ENCODE results near the gene KCNK4. TPM values are rescaled to one million over a fixed set of nuclear protein-coding genes. Genes with fewer than 3 reads are reported as not detected.

Gene KCNK4
- total and polyA plus RNA-seq, 7 donors: 0.71 TPM; not detected in 6

- intact Hi-C loops (cut with DNase I): no loop called here
- DNase-seq: no peak
- peaks cover 7 to 52% (median 38%) of the 10 kb centered on the region in 4 donors for H3K36me3 ChIP-seq
- no peak overlapping the region for H3K27ac ChIP-seq
- 92 to 93% methylated on average over 15 of the region's 15 CpGs for WGBS, 2 donors
- no peaks in the 10 kb centered on the region for H3K9me3 ChIP-seq
- no peaks in the 10 kb centered on the region for H3K27me3 ChIP-seq
- H3K4me3 ChIP-seq: no peak overlapping the region
- TF ChIP-seq POLR2A (IDR thresholded peaks at IDR 0.05) (no peak), EP300 (IDR thresholded peaks at IDR 0.05) (no peak), POLR2AphosphoS5 (IDR thresholded peaks at IDR 0.05) (no peak), CTCF (IDR thresholded peaks at IDR 0.05) (no peak)
- H3K4me1 ChIP-seq: peaks cover 0 to 23% (median 18%) of the 10 kb centered on the region in 4 donors
These were observed 34.8 kb upstream of the KCNK4 start for GRCh38 chr11:64256300-64256699.

GRCh38 chr11:64258356-64258755 lies 32.7 kb upstream of the KCNK4 start:
- DNase-seq: no peak
- TF ChIP-seq POLR2AphosphoS5 (IDR thresholded peaks at IDR 0.05) (no peak), CTCF (IDR thresholded peaks at IDR 0.05) (no peak), POLR2A (IDR thresholded peaks at IDR 0.05) (no peak), EP300 (IDR thresholded peaks at IDR 0.05) (no peak)
- H3K4me1 ChIP-seq: peaks cover 0 to 5% (median 1%) of the 10 kb centered on the region in 4 donors
- H3K4me3 ChIP-seq: no peak overlapping the region
- H3K9me3 ChIP-seq: no peaks in the 10 kb centered on the region
- intact Hi-C loops (cut with DNase I): no loop called here
- WGBS, 2 donors: 91 to 94% methylated on average over 24 of the region's 24 CpGs
- H3K27ac ChIP-seq: no peak overlapping the region
- H3K36me3 ChIP-seq: peaks cover 7 to 72% (median 51%) of the 10 kb centered on the region in 4 donors
- no peaks in the 10 kb centered on the region for H3K27me3 ChIP-seq

GRCh38 chr11:64258946-64259532 lies 32.1 kb upstream of the KCNK4 start:
- H3K36me3 ChIP-seq: peaks cover 7 to 79% (median 51%) of the 10 kb centered on the region in 4 donors

GRCh38 chr11:64259533-64260067 lies 31.5 kb upstream of the KCNK4 start:
- intact Hi-C loops (cut with DNase I): no loop called here
- Histone ChIP-seq H3K27me3 (no peaks in the 10 kb centered on the region), H3K27ac (no peak overlapping the region), H3K4me1 (no peaks in the 10 kb centered on the region), H3K36me3 (peaks cover 7 to 79% (median 50%) of the 10 kb centered on the region in 4 donors), H3K9me3 (no peaks in the 10 kb centered on the region), H3K4me3 (no peak overlapping the region)
- 76 to 77% methylated on average over 4 of the region's 4 CpGs for WGBS, 2 donors
- DNase-seq: no peak
- no peak for TF ChIP-seq EP300 (IDR thresholded peaks at IDR 0.05)
- no peak for TF ChIP-seq POLR2AphosphoS5 (IDR thresholded peaks at IDR 0.05)
- no peak for TF ChIP-seq POLR2A (IDR thresholded peaks at IDR 0.05)
- TF ChIP-seq CTCF (IDR thresholded peaks at IDR 0.05): no peak

More at GRCh38 chr11:64258946-64259532, 32.1 kb upstream of the KCNK4 start:
- Histone ChIP-seq H3K4me1 (no peaks in the 10 kb centered on the region), H3K9me3 (no peaks in the 10 kb centered on the region), H3K27ac (no peak overlapping the region), H3K4me3 (no peak overlapping the region), H3K27me3 (no peaks in the 10 kb centered on the region)
- WGBS, 2 donors: 92 to 94% methylated on average over 32 of the region's 32 CpGs
- no peak for DNase-seq
- intact Hi-C loops (cut with DNase I): no loop called here
- no peak for TF ChIP-seq POLR2A (IDR thresholded peaks at IDR 0.05)
- TF ChIP-seq POLR2AphosphoS5 (IDR thresholded peaks at IDR 0.05): no peak
- no peak for TF ChIP-seq CTCF (IDR thresholded peaks at IDR 0.05)
- TF ChIP-seq EP300 (IDR thresholded peaks at IDR 0.05): no peak
